Activated naive CD8-positive, alpha-beta T cell treated with anti-CD3 and anti-CD28 coated beads for 36 hours (primary cell): ENCODE measurements around the gene FGL2. TPM values are rescaled to one million over a fixed set of nuclear protein-coding genes. Genes with fewer than 3 reads are reported as not detected.
"Not testable (repeated sequence)": the region's sequence is repeated elsewhere in the genome, so short reads cannot be mapped to it uniquely, and the experiment has no call there.

Source experiments
- DNase-seq: peaks from one replicate; pipeline ENCODE4 v3.0.0; 2021
- H3K27ac Mint-ChIP-seq: one replicate; pipeline ENCODE4 v1.8.0; 2022; ENCODE audit warnings: mild to moderate bottlenecking, moderate library complexity, mixed read lengths
- H3K27me3 Mint-ChIP-seq: one replicate; pipeline ENCODE4 v1.8.0; 2022; ENCODE audit warnings: mild to moderate bottlenecking, mixed read lengths
- H3K36me3 Mint-ChIP-seq: one replicate; pipeline ENCODE4 v1.8.0; 2021; ENCODE audit warnings: mild to moderate bottlenecking, mixed read lengths
- H3K4me1 Mint-ChIP-seq: one replicate; pipeline ENCODE4 v1.8.0; 2021; ENCODE audit warnings: mixed read lengths
- H3K4me3 Mint-ChIP-seq: one replicate; pipeline ENCODE4 v1.8.0; 2022; ENCODE audit warnings: mild to moderate bottlenecking, moderate library complexity, mixed read lengths
- H3K9me3 Mint-ChIP-seq: one replicate; pipeline ENCODE4 v1.8.0; 2022; ENCODE audit warnings: mixed read lengths
- total RNA-seq, 2 experiments: library from RNA; stranded (reverse); gene quantifications; one replicate each; pipeline ENCODE4 v1.2.3, GENCODE V29; 2021

The FGL2 gene
- total RNA-seq, 2 experiments from 2014 or later: 1.1 to 1.4 TPM

- Mint-ChIP-seq H3K36me3 (peaks cover 4% of the 10 kb centered on the region), H3K27ac (no peak overlapping the region), H3K27me3 (no peaks in the 10 kb centered on the region), H3K4me1 (peaks cover 16% of the 10 kb centered on the region), H3K9me3 (peaks cover 9% of the 10 kb centered on the region), H3K4me3 (no peak overlapping the region)
- no peak for DNase-seq
Observed at GRCh38 chr7:77223261-77223660, 23.6 kb upstream of the FGL2 start.

- Mint-ChIP-seq H3K9me3 (peaks cover 9% of the 10 kb centered on the region), H3K36me3 (peaks cover 4% of the 10 kb centered on the region), H3K27me3 (no peaks in the 10 kb centered on the region), H3K4me1 (peaks cover 16% of the 10 kb centered on the region), H3K4me3 (no peak overlapping the region), H3K27ac (peak overlapping the region; percentile 7)
- no peak for DNase-seq
Observed at GRCh38 chr7:77222819-77223218, 23.2 kb upstream of the FGL2 start.

- no peak overlapping the region for H3K27ac Mint-ChIP-seq
- no peak for DNase-seq
- H3K4me3 Mint-ChIP-seq: no peak overlapping the region
- H3K4me1 Mint-ChIP-seq: peaks cover 16% of the 10 kb centered on the region
- peaks cover 9% of the 10 kb centered on the region for H3K9me3 Mint-ChIP-seq
- peaks cover 4% of the 10 kb centered on the region for H3K36me3 Mint-ChIP-seq
- no peaks in the 10 kb centered on the region for H3K27me3 Mint-ChIP-seq
Observed at GRCh38 chr7:77222065-77222464, 22.4 kb upstream of the FGL2 start.

- H3K4me3 Mint-ChIP-seq, DNase-seq, H3K9me3 Mint-ChIP-seq, H3K27ac Mint-ChIP-seq, H3K36me3 Mint-ChIP-seq, H3K27me3 Mint-ChIP-seq: not testable (repeated sequence)
- H3K4me1 Mint-ChIP-seq: peaks cover 16% of the 10 kb centered on the region
Observed at GRCh38 chr7:77219701-77220331, 20.2 kb upstream of the FGL2 start.

- H3K36me3 Mint-ChIP-seq: peaks cover 6% of the 10 kb centered on the region
- no peak overlapping the region for H3K27ac Mint-ChIP-seq
- no peaks in the 10 kb centered on the region for H3K27me3 Mint-ChIP-seq
- DNase-seq: no peak
- no peak overlapping the region for H3K4me3 Mint-ChIP-seq
- peaks cover 5% of the 10 kb centered on the region for H3K4me1 Mint-ChIP-seq
- peaks cover 9% of the 10 kb centered on the region for H3K9me3 Mint-ChIP-seq
Observed at GRCh38 chr7:77217474-77218185, 18.0 kb upstream of the FGL2 start.

- Mint-ChIP-seq H3K27ac (no peak overlapping the region), H3K4me1 (no peaks in the 10 kb centered on the region), H3K4me3 (no peak overlapping the region), H3K27me3 (no peaks in the 10 kb centered on the region), H3K36me3 (peaks cover 6% of the 10 kb centered on the region), H3K9me3 (peaks cover 9% of the 10 kb centered on the region)
- DNase-seq: no peak
Observed at GRCh38 chr7:77216181-77216845, 16.7 kb upstream of the FGL2 start.

GRCh38 chr7:77209479-77210139, 10.0 kb upstream of the FGL2 start:
- Mint-ChIP-seq H3K27me3 (no peaks in the 10 kb centered on the region), H3K9me3 (peaks cover 15% of the 10 kb centered on the region)

GRCh38 chr7:77208416-77208815, 8.8 kb upstream of the FGL2 start:
- Mint-ChIP-seq H3K27me3 (no peaks in the 10 kb centered on the region), H3K27ac (no peak overlapping the region), H3K4me3 (no peak overlapping the region), H3K4me1 (no peaks in the 10 kb centered on the region), H3K9me3 (peaks cover 15% of the 10 kb centered on the region), H3K36me3 (peaks cover 13% of the 10 kb centered on the region)
- no peak for DNase-seq

More at GRCh38 chr7:77209479-77210139, 10.0 kb upstream of the FGL2 start:
- Mint-ChIP-seq H3K4me3 (no peak overlapping the region), H3K4me1 (no peaks in the 10 kb centered on the region), H3K36me3 (peaks cover 15% of the 10 kb centered on the region), H3K27ac (no peak overlapping the region)
- no peak for DNase-seq

GRCh38 chr7:77205706-77206105, 6.1 kb upstream of the FGL2 start:
- Mint-ChIP-seq H3K4me1 (peaks cover 4% of the 10 kb centered on the region), H3K9me3 (peaks cover 13% of the 10 kb centered on the region), H3K27ac (no peak overlapping the region), H3K4me3 (no peak overlapping the region), H3K36me3 (peaks cover 13% of the 10 kb centered on the region), H3K27me3 (no peaks in the 10 kb centered on the region)
- no peak for DNase-seq

GRCh38 chr7:77202481-77202976, 2.9 kb upstream of the FGL2 start:
- Mint-ChIP-seq H3K9me3 (no peaks in the 10 kb centered on the region), H3K4me1 (peaks cover 31% of the 10 kb centered on the region), H3K36me3 (no peaks in the 10 kb centered on the region), H3K27ac (no peak overlapping the region), H3K27me3 (no peaks in the 10 kb centered on the region), H3K4me3 (no peak overlapping the region)
- DNase-seq: no peak

GRCh38 chr7:77200542-77200941, 923 bp upstream of the FGL2 start:
- peaks cover 42% of the 10 kb centered on the region for H3K4me1 Mint-ChIP-seq
- H3K27me3 Mint-ChIP-seq: no peaks in the 10 kb centered on the region
- H3K27ac Mint-ChIP-seq: peak overlapping the region; percentile 80
- DNase-seq: no peak
- no peaks in the 10 kb centered on the region for H3K9me3 Mint-ChIP-seq
- peak overlapping the region; percentile 64 for H3K4me3 Mint-ChIP-seq
- H3K36me3 Mint-ChIP-seq: no peaks in the 10 kb centered on the region

GRCh38 chr7:77197141-77197540, 2.5 kb downstream of the FGL2 start:
- H3K36me3 Mint-ChIP-seq: no peaks in the 10 kb centered on the region
- H3K9me3 Mint-ChIP-seq: no peaks in the 10 kb centered on the region
- DNase-seq: no peak
- H3K27ac Mint-ChIP-seq: no peak overlapping the region
- no peak overlapping the region for H3K4me3 Mint-ChIP-seq
- no peaks in the 10 kb centered on the region for H3K27me3 Mint-ChIP-seq
- peaks cover 49% of the 10 kb centered on the region for H3K4me1 Mint-ChIP-seq

- no peaks in the 10 kb centered on the region for H3K36me3 Mint-ChIP-seq
- no peak overlapping the region for H3K4me3 Mint-ChIP-seq
- peaks cover 2% of the 10 kb centered on the region for H3K9me3 Mint-ChIP-seq
- no peaks in the 10 kb centered on the region for H3K27me3 Mint-ChIP-seq
- no peak overlapping the region for H3K27ac Mint-ChIP-seq
- DNase-seq: no peak
- peaks cover 13% of the 10 kb centered on the region for H3K4me1 Mint-ChIP-seq
Observed at GRCh38 chr7:77188731-77189437, 10.7 kb downstream of the FGL2 start.

GRCh38 chr7:77185866-77186265, 13.8 kb downstream of the FGL2 start:
- no peaks in the 10 kb centered on the region for H3K27me3 Mint-ChIP-seq
- peaks cover 4% of the 10 kb centered on the region for H3K9me3 Mint-ChIP-seq
- H3K4me3 Mint-ChIP-seq: no peak overlapping the region
- no peaks in the 10 kb centered on the region for H3K36me3 Mint-ChIP-seq
- peaks cover 2% of the 10 kb centered on the region for H3K4me1 Mint-ChIP-seq
- no peak for DNase-seq
- H3K27ac Mint-ChIP-seq: no peak overlapping the region
